PC-9 (cell line): ENCODE results near the gene RRAD. TPM values are rescaled to one million over a fixed set of nuclear protein-coding genes. Genes with fewer than 3 reads are reported as not detected.

Experiments used
- BruUV-seq: library from RNA; stranded (reverse); fragments of 400-500 nt; replicated peaks from 2 replicates; lab custom pipeline; 2021; lab: Mats Ljungman, UMichigan
- CTCF ChIA-PET: fragments of 300-600 bp; sonication (Branson Sonifier 250); formaldehyde crosslinking; loops from one replicate; lab custom pipeline; 2022; ENCODE audit warnings: antibody characterized with exemption; lab: Charles Lee
- POLR2A ChIA-PET: fragments of 300-600 bp; sonication (Branson Sonifier 250); formaldehyde crosslinking; loops from one replicate; lab custom pipeline; 2022; ENCODE audit warnings: antibody characterized with exemption; ENCODE audit not compliant: unreplicated experiment; lab: Charles Lee
- DNase-seq, 2 experiments: peaks; one replicate each; pipeline versions ENCODE4 v3.0.0 to v3.0.0-alpha.2; 2015 to 2022; ENCODE audit warnings: mixed read lengths in 1 of 2
- H2AFZ ChIP-seq: fragments of 200-600 bp; sonication (generic); 2 replicates; pipeline ENCODE4 v1.8.1; 2017; ENCODE audit warnings: antibody characterized with exemption
- H3F3A ChIP-seq: fragments of 200-600 bp; sonication (generic); 2 replicates; pipeline ENCODE4 v1.8.1; 2017; ENCODE audit warnings: antibody characterized with exemption, mild to moderate bottlenecking, low read depth; ENCODE audit not compliant: insufficient read depth
- H3K27ac ChIP-seq: fragments of 200-600 bp; sonication (generic); 2 replicates; pipeline ENCODE4 v1.6.1; 2016; ENCODE audit warnings: mixed run types
- H3K27me3 ChIP-seq: fragments of 200-600 bp; sonication (generic); 2 replicates; pipeline ENCODE4 v1.6.1; 2016; ENCODE audit warnings: low read depth, mixed run types; ENCODE audit not compliant: insufficient read depth
- H3K36me3 ChIP-seq: fragments of 200-600 bp; sonication (generic); 2 replicates; pipeline ENCODE4 v1.6.1; 2016; ENCODE audit warnings: low read depth, mixed run types
- H3K4me1 ChIP-seq: fragments of 200-600 bp; sonication (generic); replicated peaks from 2 replicates; pipeline ENCODE4 v1.6.1; 2016; ENCODE audit warnings: mixed run types; ENCODE audit not compliant: insufficient read depth
- H3K4me2 ChIP-seq: fragments of 200-600 bp; sonication (generic); 2 replicates; pipeline ENCODE4 v1.6.1; 2017; ENCODE audit warnings: mixed run types
- H3K4me3 ChIP-seq: fragments of 200-600 bp; sonication (generic); 2 replicates; pipeline ENCODE4 v1.6.1; 2016; ENCODE audit warnings: mixed run types
- H3K79me2 ChIP-seq: fragments of 200-600 bp; sonication (generic); 2 replicates; pipeline ENCODE4 v1.6.1; 2017; ENCODE audit warnings: low read depth, mixed run types
- H3K9me2 ChIP-seq: fragments of 200-600 bp; sonication (generic); 2 replicates; pipeline ENCODE4 v1.8.1; 2017; ENCODE audit warnings: mild to moderate bottlenecking; ENCODE audit not compliant: insufficient read depth
- H3K9me3 ChIP-seq: fragments of 200-600 bp; sonication (generic); 2 replicates; pipeline ENCODE4 v1.8.1; 2016; ENCODE audit warnings: low read depth; ENCODE audit not compliant: insufficient read depth
- H4K20me1 ChIP-seq: fragments of 200-600 bp; sonication (generic); 2 replicates; pipeline ENCODE4 v1.8.1; 2017; ENCODE audit not compliant: insufficient read depth
- EZH2 ChIP-seq: fragments of 200-600 bp; sonication (generic); IDR thresholded peaks from 2 replicates; pipeline ENCODE4 v1.8.0; 2017; ENCODE audit warnings: antibody characterized with exemption, low read depth
- intact Hi-C: fragments of 100-400 bp; cut with micrococcal nuclease; formaldehyde crosslinking; loops from one replicate; pipeline ENCODE4 v1.10.0; 2022; ENCODE audit not compliant: unreplicated experiment
- total RNA-seq: library from RNA; stranded (reverse); gene quantifications from 2 replicates; pipeline ENCODE4 v1.2.3, GENCODE V29; 2021
- TF ChIP-seq, protein P1 (sequence below): fragments of 200-600 bp; sonication (generic); conservative IDR thresholded peaks from 2 replicates; pipeline ENCODE4 v1.6.1; 2017; ENCODE audit warnings: mixed run types, antibody characterized with exemption, mild to moderate bottlenecking, moderate library complexity

RRAD gene
- total RNA-seq, 1 experiment from 2014 or later = 0.24 TPM

DNA sequence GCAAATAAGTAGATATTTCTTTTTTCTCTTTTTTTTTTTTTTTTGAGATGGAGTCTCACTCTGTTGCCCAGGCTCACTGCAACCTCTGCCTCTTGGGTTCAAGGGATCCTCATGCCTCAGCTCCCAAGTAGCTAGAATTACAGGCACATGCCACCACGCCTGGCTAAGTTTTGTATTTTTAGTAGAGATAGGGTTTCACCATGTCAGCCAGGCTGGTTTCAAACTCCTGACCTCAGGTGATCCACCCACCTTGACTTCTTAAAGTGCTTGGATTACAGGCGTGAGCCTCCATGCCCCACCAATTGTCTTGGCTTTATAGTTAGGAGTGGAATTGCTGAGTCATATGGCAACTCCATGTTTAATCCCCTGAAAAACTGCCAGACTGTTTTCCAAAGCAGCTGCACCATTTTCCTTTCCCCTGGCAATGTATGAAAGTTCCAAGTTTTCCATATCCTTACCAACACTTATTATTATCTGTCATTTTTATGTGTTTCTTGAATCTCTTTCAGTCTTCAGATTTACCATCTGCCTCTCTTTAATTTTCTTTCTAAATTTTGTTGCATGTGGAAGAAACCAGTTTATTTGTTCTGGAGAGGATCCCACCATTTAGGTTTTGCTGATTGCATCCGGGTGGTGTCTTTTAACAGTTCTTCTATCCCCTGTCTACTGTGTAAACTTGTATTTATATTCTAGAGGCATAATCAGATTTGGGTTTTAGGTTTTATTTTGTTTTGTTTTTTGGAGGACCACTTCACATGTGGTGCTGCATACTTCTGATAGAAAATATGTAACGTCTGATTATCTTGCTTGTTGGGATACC is 25.8 kb upstream of the RRAD start:
- no peak for DNase-seq
- no peak overlapping the region for H2AFZ ChIP-seq
- no peaks in the 10 kb centered on the region for H3K27me3 ChIP-seq
- H3K4me1 ChIP-seq = no peaks in the 10 kb centered on the region
- H3K27ac ChIP-seq = no peak overlapping the region
- no peak overlapping the region for H3K4me2 ChIP-seq
- H3K4me3 ChIP-seq = no peak overlapping the region
- no peaks in the 10 kb centered on the region for H4K20me1 ChIP-seq
- no peaks in the 10 kb centered on the region for H3K36me3 ChIP-seq
- BruUV-seq = no TSS peak
- no peaks in the 10 kb centered on the region for H3K79me2 ChIP-seq
- intact Hi-C loops = no loop called here
- no peaks in the 10 kb centered on the region for H3K9me3 ChIP-seq
- ChIA-PET POLR2A (no interaction called here), CTCF (interaction anchor here (0.6 to 0.7 kb wide), 2 partner anchors 83 to 261 kb away, joined by 5 to 7 read pairs; no protein-coding TSS in a partner anchor)
- H3F3A ChIP-seq = peaks cover 10% of the 10 kb centered on the region; the same call in 1 of the 2 replicates
- no peak for TF ChIP-seq EZH2
- H3K9me2 ChIP-seq = no peaks in the 10 kb centered on the region

DNA sequence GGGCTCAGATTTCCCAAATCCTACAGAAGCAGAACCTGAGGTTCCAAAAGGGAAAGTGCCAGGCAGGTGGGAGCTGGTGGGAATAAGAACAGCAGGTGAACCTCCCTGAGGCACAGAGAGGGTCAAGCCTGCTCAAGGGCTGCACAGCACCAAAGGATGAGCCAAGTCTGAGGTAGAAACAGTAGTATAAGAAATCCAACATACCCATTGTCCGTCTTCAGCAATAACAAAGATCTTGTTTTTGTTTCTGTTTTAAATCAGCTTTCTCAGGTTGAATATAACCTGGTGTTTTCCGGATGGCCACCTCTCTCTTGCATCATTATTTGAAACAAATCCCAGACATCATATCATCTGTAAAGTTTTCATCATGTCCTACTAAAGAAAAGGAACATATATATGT is 25.1 kb upstream of the RRAD start:
- H3K79me2 ChIP-seq = no peaks in the 10 kb centered on the region
- no peak overlapping the region for H3K27ac ChIP-seq
- POLR2A ChIA-PET = no interaction called here
- CTCF ChIA-PET = interaction anchor here (0.6 kb wide), 1 partner anchor 262 kb away, joined by 5 read pairs; no protein-coding TSS in a partner anchor
- TF ChIP-seq EZH2 = no peak
- TF ChIP-seq, protein P1, sequence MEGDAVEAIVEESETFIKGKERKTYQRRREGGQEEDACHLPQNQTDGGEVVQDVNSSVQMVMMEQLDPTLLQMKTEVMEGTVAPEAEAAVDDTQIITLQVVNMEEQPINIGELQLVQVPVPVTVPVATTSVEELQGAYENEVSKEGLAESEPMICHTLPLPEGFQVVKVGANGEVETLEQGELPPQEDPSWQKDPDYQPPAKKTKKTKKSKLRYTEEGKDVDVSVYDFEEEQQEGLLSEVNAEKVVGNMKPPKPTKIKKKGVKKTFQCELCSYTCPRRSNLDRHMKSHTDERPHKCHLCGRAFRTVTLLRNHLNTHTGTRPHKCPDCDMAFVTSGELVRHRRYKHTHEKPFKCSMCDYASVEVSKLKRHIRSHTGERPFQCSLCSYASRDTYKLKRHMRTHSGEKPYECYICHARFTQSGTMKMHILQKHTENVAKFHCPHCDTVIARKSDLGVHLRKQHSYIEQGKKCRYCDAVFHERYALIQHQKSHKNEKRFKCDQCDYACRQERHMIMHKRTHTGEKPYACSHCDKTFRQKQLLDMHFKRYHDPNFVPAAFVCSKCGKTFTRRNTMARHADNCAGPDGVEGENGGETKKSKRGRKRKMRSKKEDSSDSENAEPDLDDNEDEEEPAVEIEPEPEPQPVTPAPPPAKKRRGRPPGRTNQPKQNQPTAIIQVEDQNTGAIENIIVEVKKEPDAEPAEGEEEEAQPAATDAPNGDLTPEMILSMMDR = no peak
- intact Hi-C loops = no loop called here
- H3K4me3 ChIP-seq = no peak overlapping the region
- DNase-seq = no peak
- no peak overlapping the region for H2AFZ ChIP-seq
- no peaks in the 10 kb centered on the region for H3K9me2 ChIP-seq
- no peaks in the 10 kb centered on the region for H3K9me3 ChIP-seq
- H3K4me2 ChIP-seq = no peak overlapping the region
- no TSS peak for BruUV-seq
- no peaks in the 10 kb centered on the region for H3K36me3 ChIP-seq
- H4K20me1 ChIP-seq = no peaks in the 10 kb centered on the region
- no peaks in the 10 kb centered on the region for H3K27me3 ChIP-seq
- peaks cover 10% of the 10 kb centered on the region; the same call in 1 of the 2 replicates for H3F3A ChIP-seq
- H3K4me1 ChIP-seq = no peaks in the 10 kb centered on the region

DNA sequence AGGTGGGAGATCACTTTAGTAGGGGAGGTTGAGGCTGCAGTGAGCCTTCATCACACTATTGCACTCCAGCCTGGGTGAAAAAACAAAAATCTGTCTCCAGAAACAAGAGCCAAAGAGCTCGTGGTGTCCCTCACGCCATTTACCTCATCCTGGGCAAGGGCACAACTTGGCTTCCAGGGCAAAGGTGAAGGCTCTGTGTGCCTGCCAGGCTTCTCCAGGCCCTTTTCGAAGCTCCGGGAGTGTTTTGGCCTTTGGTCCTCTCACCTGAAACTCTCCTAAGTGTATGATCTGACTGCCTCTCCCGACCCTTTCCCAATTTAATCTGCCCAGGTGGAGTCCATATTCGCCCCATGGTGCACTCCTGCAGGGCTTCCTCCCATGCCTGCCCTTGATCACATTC is 24.1 kb upstream of the RRAD start:
- POLR2A ChIA-PET = interaction anchor here (0.6 kb wide), 1 partner anchor 263 kb away, joined by 11 read pairs; no protein-coding TSS in a partner anchor

More for the DNA sequence above, 24.1 kb upstream of the RRAD start:
- DNase-seq = no peak
- BruUV-seq = no TSS peak
- Histone ChIP-seq H4K20me1 (no peaks in the 10 kb centered on the region), H3K4me1 (no peaks in the 10 kb centered on the region), H3K27me3 (no peaks in the 10 kb centered on the region), H3K79me2 (no peaks in the 10 kb centered on the region), H3F3A (peaks cover 14% of the 10 kb centered on the region; the same call in 1 of the 2 replicates), H2AFZ (no peak overlapping the region), H3K9me2 (no peaks in the 10 kb centered on the region), H3K4me2 (no peak overlapping the region), H3K9me3 (no peaks in the 10 kb centered on the region), H3K36me3 (no peaks in the 10 kb centered on the region), H3K27ac (no peak overlapping the region), H3K4me3 (no peak overlapping the region)
- CTCF ChIA-PET = interaction anchor here (0.6 kb wide), 1 partner anchor 101 kb away, joined by 3 read pairs; no protein-coding TSS in a partner anchor
- no peak for TF ChIP-seq EZH2
- TF ChIP-seq, protein P1 = no peak
- intact Hi-C loops = loop anchor here (5.0 kb wide), 1 partner anchor 542 kb away; no protein-coding TSS in a partner anchor
